OCI-LY3 (cell line): ENCODE results near the gene NIPAL3.

Source experiments
- H2AFZ ChIP-seq: fragments of 200-600, 300-600 bp; shearing (Covaris generic); 2 replicates; pipeline ENCODE4 v1.6.0; 2014; ENCODE audit warnings: antibody characterized with exemption, low read depth, low read length
- H3K27ac ChIP-seq: fragments of 200-600, 300-600 bp; sonication (generic); 2 replicates; pipeline ENCODE4 v1.5.1; 2014; ENCODE audit warnings: mild to moderate bottlenecking, low read length, moderate library complexity, mixed read lengths
- H3K27me3 ChIP-seq: fragments of 200-600, 300-600 bp; sonication (generic); 2 replicates; pipeline ENCODE4 v1.6.1; 2014; ENCODE audit warnings: low read depth, low read length, mixed read lengths
- H3K36me3 ChIP-seq: fragments of 200-600, 300-600 bp; sonication (generic); replicated peaks from 2 replicates; pipeline ENCODE3; 2014; ENCODE audit warnings: low read depth, low read length, mixed read lengths
- H3K4me1 ChIP-seq: fragments of 300-600, 200-600 bp; sonication (generic); 2 replicates; pipeline ENCODE4 v1.6.1; 2014; ENCODE audit warnings: low read length, mixed read lengths
- H3K4me2 ChIP-seq: fragments of 200-600, 300-600 bp; sonication (generic); 2 replicates; pipeline ENCODE4 v1.6.1; 2014; ENCODE audit warnings: low read length, mixed read lengths
- H3K4me3 ChIP-seq: fragments of 300-600, 200-600 bp; sonication (generic); 2 replicates; pipeline ENCODE4 v1.5.1; 2014; ENCODE audit warnings: antibody characterized with exemption, mild to moderate bottlenecking, low read length, moderate library complexity
- H3K79me2 ChIP-seq: fragments of 300-600, 200-600 bp; shearing (Covaris generic); 2 replicates; pipeline ENCODE4 v1.6.1; 2014; ENCODE audit warnings: mild to moderate bottlenecking, low read length, mixed read lengths
- H3K9ac ChIP-seq: fragments of 300-600, 200-600 bp; shearing (Covaris generic); 2 replicates; pipeline ENCODE4 v1.6.0; 2014; ENCODE audit warnings: mild to moderate bottlenecking, low read length, moderate library complexity
- H3K9me3 ChIP-seq: fragments of 200-600, 300-600 bp; shearing (Covaris generic); 2 replicates; pipeline ENCODE4 v1.6.1; 2014; ENCODE audit warnings: low read length, mixed read lengths; ENCODE audit not compliant: insufficient read depth
- H4K20me1 ChIP-seq: fragments of 200-600, 300-600 bp; sonication (generic); 2 replicates; pipeline ENCODE4 v1.6.1; 2016; ENCODE audit warnings: low read length, mixed read lengths; ENCODE audit not compliant: insufficient read depth
- EZH2phosphoT487 ChIP-seq: fragments of 200-600 bp; shearing (Covaris generic); IDR thresholded peaks from 2 replicates; pipeline ENCODE4 v1.6.1; 2018; ENCODE audit warnings: antibody characterized with exemption, mixed run types, low read depth
- TF ChIP-seq, protein P1 (sequence below): fragments of 200-600, 300-600 bp; sonication (generic); IDR thresholded peaks from 2 replicates; pipeline ENCODE4 v1.5.1; 2014; ENCODE audit warnings: antibody characterized with exemption, low read length, low read depth

The NIPAL3 gene

DNA sequence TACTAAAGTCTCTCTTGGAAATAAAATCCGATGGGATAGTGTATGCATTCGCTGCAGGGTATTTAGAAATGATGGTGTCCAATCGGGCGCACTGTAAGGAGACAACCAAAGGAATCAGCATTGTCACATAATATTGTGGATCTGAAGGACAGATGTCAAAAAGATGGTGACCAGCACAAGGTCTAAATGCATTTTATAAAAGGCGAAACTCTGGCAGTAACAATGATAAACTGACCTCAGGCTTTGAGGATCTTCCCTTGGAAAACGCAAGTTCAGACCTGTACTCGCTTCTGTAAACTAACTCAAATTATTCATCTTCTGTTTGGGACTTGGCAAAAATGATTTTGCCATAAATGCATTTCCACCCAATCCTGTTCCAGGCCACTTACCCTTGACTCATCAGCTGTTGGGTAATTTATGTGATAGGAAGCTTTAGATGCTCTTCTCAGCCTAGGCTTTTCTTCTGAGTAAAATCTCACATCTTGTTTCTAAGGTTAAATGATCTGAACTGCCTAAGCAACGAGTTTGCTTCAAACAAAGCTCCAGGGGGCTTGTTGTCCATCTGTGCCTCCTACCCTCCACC, 35.8 kb upstream of the NIPAL3 start:
- no peak overlapping the region for H3K4me2 ChIP-seq

DNA sequence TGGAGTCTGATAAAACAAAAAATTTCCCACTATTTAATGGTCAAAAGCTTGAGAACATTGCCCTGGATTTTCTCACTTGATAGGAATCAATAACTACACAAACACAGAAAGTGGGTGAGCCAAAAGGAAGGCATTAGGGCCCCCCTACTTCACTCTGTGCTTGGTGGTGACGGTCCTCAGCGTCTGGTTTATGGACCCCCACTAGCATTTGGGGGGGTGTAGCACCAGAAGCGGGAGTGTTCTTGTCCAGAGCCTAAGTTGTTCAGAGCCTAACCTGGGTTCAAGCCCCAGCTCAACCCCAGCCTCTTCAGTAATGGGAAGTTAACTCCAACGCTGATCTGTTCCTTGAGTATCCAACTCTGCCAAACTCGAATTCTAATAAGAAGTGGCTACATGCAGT, 35.1 kb upstream of the NIPAL3 start:
- Histone ChIP-seq H3K4me2 (no peak overlapping the region), H3K4me3 (no peak overlapping the region), H3K9me3 (no peaks in the 10 kb centered on the region), H3K27me3 (no peaks in the 10 kb centered on the region), H3K27ac (no peak overlapping the region), H3K4me1 (peaks cover 18% of the 10 kb centered on the region), H3K79me2 (no peaks in the 10 kb centered on the region), H3K36me3 (no peaks in the 10 kb centered on the region), H3K9ac (no peak overlapping the region), H2AFZ (no peak overlapping the region), H4K20me1 (no peaks in the 10 kb centered on the region)
- TF ChIP-seq EZH2phosphoT487 = no peak
- TF ChIP-seq, protein P1, sequence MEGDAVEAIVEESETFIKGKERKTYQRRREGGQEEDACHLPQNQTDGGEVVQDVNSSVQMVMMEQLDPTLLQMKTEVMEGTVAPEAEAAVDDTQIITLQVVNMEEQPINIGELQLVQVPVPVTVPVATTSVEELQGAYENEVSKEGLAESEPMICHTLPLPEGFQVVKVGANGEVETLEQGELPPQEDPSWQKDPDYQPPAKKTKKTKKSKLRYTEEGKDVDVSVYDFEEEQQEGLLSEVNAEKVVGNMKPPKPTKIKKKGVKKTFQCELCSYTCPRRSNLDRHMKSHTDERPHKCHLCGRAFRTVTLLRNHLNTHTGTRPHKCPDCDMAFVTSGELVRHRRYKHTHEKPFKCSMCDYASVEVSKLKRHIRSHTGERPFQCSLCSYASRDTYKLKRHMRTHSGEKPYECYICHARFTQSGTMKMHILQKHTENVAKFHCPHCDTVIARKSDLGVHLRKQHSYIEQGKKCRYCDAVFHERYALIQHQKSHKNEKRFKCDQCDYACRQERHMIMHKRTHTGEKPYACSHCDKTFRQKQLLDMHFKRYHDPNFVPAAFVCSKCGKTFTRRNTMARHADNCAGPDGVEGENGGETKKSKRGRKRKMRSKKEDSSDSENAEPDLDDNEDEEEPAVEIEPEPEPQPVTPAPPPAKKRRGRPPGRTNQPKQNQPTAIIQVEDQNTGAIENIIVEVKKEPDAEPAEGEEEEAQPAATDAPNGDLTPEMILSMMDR = no peak

More for the DNA sequence above, 35.8 kb upstream of the NIPAL3 start:
- Histone ChIP-seq H3K4me3 (no peak overlapping the region), H3K36me3 (no peaks in the 10 kb centered on the region), H3K27ac (no peak overlapping the region), H3K27me3 (no peaks in the 10 kb centered on the region), H3K9ac (no peak overlapping the region), H4K20me1 (no peaks in the 10 kb centered on the region), H3K79me2 (no peaks in the 10 kb centered on the region), H3K9me3 (no peaks in the 10 kb centered on the region), H3K4me1 (peaks cover 11% of the 10 kb centered on the region), H2AFZ (no peak overlapping the region)
- no peak for TF ChIP-seq EZH2phosphoT487
- TF ChIP-seq, protein P1 = no peak

DNA sequence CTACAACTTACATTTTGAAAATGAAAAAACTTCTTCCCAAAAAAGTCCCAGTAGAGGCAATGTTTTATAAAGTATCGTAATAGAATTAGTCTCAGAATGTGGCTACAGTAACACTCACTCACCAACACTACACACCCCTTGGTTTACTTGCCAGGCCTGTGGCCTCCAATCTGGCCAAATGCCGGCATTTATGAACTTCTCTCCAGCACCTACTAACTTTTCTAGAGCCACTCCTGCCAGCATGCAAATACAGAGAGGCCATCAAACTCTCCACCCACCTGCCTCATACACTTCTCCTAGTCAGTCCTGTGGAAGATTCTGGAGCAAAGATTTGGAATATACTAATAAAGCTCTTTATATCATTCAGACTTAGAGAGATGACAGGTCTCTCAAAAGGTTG, 34.3 kb upstream of the NIPAL3 start:
- TF ChIP-seq EZH2phosphoT487 = no peak
- TF ChIP-seq, protein P1 = no peak
- no peak overlapping the region for H3K9ac ChIP-seq
- H3K4me1 ChIP-seq = peaks cover 26% of the 10 kb centered on the region
- no peak overlapping the region for H3K27ac ChIP-seq
- no peak overlapping the region for H3K4me2 ChIP-seq
- H3K4me3 ChIP-seq = no peak overlapping the region
- H3K9me3 ChIP-seq = no peaks in the 10 kb centered on the region
- H2AFZ ChIP-seq = no peak overlapping the region
- no peaks in the 10 kb centered on the region for H4K20me1 ChIP-seq
- no peaks in the 10 kb centered on the region for H3K36me3 ChIP-seq
- no peaks in the 10 kb centered on the region for H3K79me2 ChIP-seq
- no peaks in the 10 kb centered on the region for H3K27me3 ChIP-seq

DNA sequence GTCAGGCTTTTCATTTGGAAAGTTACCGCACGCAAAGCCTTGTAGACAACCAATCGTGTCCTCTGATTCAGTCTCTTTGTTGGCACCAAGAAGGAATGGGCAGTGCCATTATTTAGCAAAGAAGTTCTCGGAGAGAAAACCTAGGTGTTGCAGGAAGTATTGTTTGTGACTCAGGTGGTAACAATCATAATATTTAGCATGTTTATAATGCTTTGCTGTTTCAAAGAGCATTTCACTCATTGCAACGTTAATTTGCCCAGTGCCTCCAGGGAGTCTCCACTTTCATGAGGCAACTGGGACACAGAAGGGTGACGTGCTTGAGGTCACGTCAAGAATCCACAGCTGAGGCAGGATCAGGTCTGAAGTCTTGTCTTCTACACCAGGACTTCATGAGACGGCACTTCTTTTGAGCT, 33.4 kb upstream of the NIPAL3 start:
- peaks cover 33% of the 10 kb centered on the region for H3K4me1 ChIP-seq
- no peaks in the 10 kb centered on the region for H4K20me1 ChIP-seq
- no peaks in the 10 kb centered on the region for H3K27me3 ChIP-seq
- H3K79me2 ChIP-seq = no peaks in the 10 kb centered on the region
- H3K4me2 ChIP-seq = no peak overlapping the region
- H3K9me3 ChIP-seq = no peaks in the 10 kb centered on the region
- H3K4me3 ChIP-seq = no peak overlapping the region
- no peak overlapping the region for H3K9ac ChIP-seq
- no peak overlapping the region for H2AFZ ChIP-seq
- peaks cover 6% of the 10 kb centered on the region for H3K36me3 ChIP-seq
- TF ChIP-seq, protein P1 = no peak
- TF ChIP-seq EZH2phosphoT487 = no peak
- no peak overlapping the region for H3K27ac ChIP-seq
